NCI-H146 treated with DMSO at 0.1 percent for 48 hours (cell line): Measurements from ENCODE around the gene AAK1.

Experiments
- DNase-seq: peaks from one replicate; lab custom pipeline; 2025; ENCODE audit not compliant: unreplicated experiment; lab: John Stamatoyannopoulos, UW

The AAK1 gene

DNA sequence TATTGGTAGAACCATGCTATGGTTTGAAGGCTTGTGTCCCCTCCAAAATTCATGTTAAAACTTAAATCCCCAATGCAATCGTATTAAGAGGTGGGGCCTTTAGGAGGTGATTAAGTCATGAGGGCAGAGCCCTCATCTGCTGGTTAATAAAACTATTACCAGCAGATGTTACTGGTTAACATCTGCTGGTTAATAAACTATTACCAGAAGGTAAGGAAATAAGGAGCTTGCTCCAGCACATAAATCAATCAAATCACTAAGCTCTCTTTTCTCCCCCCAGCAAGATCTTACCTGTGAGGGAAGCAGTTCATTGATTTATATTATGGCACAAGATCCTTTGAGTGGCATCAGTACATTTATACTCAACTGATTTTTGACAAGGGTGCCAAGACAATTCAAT is 96.9 kb downstream of the AAK1 start:
- DNase-seq, result no peak

DNA sequence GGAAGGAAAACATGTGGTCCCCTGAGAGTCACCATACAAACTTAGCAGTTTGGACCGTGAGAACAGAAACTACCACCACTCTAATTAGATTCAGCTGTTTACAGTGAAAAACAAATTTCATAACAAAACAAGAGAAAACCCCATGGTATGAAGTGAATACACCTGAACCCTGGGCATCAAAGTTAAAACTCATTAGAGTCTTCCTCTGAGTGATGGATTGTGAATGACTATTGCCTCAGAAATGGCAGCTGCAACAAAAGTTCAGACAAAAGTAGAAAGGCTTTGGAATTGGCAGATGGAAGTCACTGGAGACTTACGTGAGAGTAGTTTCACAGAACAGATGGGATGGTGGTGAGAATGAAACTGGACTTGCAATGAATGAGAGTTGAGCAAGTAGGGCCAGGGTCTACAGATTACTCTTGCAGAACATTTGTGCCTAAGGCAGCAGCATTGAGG is 98.0 kb downstream of the AAK1 start:
- no peak for DNase-seq

DNA sequence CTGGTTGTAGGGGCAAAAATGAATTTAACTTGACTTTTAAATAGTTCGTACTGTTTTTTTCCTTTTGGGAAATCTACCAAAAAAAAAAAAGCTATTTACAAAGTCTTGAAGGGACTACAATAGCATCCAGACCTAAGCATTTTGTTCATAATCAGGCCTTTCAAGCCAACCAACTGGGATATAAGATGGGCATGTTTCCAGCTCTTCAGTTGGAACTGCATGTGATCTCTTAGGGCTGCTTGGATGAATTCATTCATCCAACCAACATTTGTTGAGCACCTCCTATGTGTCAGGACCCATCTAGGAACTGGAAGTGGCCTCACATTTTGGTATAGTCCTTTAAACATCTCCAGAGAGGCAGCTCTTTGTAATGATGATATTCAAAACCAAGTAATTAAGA is 98.6 kb downstream of the AAK1 start:
- no peak for DNase-seq

DNA sequence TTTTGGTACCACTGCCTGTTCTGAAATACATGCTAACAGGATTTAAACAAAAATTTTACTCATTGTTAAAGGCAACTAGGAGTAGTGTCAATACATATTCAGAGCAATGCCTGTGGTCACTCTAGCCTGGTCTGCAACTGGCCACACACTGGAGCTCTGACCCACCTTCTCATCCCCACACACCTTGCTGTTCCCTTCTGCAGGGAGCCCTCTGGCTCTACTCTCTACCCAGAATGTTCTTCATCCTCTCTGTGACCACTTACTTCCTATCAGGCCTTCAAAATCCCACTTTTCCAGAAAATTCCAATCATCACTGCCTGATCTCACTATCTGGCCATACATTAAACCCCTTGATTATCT is 104.0 kb downstream of the AAK1 start:
- DNase-seq, result no peak

DNA sequence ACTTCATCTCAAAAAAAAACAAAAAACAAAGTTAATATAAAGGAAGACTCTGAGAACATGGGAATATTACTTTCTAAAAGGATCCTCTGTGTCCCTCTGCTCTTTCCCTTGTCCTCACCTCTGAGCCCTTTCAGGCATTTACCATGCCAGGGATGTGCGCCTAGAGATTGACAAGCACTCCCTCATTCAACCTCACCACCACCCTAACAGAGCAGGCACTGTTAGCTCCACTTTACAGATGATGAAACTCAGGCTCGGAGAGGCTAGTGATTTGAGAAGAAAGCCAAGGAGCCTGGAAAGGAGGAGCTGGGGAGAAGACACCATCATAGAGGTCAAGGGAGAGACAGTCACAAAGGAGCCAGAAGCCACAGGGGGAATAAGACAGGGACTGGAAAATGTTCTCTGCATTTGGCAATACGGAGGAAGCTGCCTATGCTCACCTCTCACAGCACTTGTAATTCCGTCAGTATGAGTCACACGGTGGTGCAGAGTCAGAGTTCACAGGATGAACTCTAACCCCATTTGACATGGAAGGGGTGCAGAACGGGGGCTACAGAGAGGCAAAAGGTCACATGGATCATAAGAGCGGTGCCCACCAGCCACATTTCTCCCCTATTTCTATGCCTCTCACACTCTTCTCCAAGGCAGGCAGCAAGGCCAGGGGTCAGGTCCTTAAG is 104.5 kb downstream of the AAK1 start:
- no peak for DNase-seq

DNA sequence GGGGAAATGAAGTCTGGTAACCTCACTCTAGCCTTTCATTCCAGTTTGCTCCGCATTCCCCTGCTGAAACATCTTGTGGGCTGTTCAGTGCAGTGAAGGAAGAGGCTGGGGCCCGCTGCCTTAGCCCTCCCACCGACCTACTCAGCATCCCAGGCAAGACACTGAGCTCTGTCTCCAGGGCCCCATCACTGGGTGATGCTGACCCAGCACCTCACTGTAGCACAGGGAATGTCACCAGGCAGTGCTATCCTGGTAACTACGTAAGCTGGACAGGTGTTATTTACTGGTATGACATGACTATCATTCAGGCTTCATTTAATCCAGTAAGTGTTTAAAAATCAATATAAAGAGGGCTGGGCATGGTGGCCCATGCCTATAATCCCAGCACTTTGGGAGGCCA is 105.3 kb downstream of the AAK1 start:
- no peak for DNase-seq

DNA sequence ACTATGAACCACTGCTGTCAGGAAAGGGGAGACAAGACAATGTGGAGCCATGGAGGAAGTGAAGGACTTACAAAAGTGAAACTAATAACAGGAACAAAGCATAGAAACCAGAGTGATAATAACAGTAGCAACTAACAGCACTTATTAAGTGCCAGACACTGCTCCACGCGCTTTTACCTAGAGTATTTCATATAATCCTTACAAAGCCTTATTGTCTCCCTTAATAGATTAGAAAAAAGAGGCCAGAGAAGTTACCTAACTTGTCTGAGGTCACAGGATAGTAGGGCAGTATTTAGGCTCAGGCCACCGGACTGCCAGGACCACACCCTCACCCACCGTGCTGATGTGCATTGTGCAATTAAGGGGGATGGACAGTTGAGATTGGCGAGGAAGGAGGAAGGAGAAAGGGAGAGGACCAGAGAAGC is 107.7 kb downstream of the AAK1 start:
- no peak for DNase-seq

DNA sequence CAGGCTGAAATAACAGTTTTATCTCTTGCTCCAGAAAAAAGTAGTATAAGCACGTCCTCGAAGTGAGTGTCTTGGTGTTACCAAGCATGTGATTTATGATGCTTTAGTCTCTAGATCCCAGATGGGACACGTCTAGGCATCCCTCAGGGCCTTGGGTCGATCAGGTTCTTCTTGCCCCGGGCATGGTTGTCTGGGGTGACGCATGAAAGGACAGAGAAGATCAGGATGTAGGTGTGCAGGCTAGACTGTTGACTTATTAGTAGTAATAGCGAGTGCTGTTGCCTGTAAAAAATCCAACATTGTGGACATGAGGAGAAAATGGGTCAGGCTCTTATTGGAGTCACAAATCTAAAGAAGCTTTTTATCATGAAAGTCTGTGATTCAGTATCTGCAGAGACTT is 112.4 kb downstream of the AAK1 start:
- no peak for DNase-seq

DNA sequence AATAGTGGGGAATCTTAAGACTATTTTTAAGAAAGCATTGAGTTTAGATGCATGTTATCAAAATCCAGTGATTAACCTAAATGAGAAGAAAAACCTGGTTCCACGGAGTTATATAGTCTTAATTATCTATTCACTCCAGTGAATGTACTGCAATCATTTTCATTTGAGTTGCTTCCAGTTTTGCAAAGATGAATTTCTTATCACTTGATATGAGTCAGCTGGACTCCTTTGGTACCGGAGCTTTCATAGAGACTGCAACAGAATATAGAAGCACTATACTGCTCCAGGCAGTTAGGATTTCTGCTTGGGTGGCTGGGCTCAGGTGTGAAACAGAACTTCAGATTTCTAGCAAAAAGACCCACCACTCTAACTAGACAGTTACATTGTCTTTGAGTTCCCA is 114.1 kb downstream of the AAK1 start:
- DNase-seq, result no peak

DNA sequence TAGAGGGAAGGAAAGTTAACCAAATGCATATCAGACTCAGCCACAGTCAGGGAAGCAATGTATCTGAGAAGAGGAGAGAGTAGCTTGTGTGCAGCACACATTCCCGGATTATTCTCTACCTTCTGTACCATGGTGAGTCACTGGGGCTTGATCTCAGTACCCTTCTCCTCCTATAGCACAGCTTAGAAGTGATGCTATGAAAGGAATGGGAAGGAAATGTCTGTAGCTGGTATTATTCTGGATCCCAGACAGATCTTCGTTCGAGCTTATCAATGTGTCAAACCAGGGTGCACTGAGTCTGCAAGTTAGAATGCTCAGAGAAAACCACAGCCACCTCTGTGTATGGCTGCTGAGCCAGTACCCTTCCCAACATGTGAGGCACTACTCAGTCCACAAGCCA is 118.3 kb downstream of the AAK1 start:
- DNase-seq, result no peak

DNA sequence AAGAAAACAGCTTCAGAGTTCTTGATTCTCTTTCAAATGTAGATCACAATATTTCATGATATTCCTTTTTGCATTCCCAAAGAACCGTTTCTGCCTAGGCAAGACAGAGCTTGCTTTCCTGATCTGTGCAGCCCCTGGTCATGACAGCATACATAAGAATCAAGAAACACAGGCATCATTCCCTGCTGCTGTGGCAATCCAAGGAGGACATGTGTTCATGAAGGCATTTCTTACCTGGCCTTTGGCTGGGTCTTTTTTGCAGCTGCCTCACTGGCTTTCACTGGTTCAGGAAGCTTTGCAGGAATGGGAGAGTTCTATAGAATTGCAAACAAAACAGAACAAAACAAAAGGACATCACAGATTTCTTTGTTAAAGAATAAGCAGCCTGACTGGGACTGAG is 118.7 kb downstream of the AAK1 start:
- no peak for DNase-seq

DNA sequence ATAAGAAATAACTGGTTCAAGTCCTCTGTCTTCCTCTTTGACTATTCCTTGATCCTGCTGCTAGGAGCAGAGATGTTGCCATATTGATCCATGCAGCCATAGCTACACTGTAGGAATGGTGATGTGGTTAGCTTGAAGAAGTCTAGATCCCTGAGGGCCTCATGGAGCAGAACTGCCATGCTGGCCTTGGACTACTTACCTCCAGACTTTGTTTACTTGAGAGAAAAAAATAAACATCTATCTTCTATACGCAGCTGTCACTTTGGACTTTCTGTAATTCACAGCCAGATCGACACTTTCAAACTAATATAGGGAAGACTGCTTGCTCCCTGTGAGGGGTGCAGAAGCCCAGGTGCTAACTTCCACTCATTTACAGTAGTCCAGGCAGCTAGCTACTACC is 121.8 kb downstream of the AAK1 start:
- no peak for DNase-seq

DNA sequence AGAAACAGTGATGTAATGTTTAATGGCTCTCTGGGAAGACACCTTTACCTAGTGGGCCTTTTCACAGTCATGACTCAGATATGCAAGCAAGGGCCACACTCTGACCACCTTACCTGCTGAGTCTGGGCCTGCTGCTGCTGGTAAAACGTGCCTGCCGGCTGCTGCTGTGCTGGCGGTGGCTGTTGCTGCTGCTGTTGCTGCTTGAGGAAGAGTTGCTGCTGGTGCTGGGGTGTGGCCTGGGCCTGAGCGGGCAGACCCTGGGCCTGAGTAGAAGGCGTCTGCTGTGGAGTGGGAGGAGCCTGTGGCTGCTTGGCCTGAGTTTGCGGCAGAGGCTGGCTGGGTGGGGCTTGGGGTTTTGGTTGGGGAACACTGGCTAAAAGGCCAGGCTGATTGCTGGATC is 124.7 kb downstream of the AAK1 start:
- DNase-seq, result no peak

DNA sequence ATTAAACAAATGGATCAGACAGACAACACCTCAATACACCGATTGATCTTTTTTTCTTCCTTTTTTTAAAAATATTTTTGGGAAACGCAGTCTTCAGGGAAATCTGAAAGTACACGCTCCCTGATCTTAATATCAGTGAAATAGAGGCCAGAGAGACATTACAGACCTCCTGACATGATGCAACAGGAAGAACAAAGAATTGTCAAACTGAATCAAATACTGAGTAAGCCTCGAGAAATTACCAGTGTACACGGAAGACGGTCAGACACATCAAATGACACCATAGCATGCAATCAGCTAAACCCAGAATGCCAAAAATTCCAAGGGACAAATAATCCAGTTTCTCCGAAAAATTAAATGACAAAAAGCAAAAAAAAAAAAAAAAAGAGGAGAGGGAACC is 126.1 kb downstream of the AAK1 start:
- DNase-seq, result no peak

DNA sequence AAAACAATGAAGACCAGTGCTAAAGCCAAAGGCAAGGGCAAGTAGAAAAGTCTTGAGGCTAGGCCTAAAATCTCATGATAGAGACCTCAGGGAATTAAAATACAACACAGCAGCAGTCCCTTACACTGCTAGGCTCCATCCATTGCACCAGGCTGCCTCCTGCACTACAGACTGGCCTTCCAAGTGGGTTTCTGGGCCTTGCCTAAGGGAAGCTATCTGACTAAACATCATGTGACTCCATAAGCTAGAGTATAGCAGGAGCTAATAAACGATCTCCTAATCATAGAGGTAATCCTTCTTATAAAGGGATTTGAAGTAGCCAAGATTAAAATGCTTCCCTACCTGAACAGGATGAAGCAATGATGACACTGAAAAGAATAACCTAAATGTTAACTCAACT is 128.7 kb downstream of the AAK1 start:
- no peak for DNase-seq

DNA sequence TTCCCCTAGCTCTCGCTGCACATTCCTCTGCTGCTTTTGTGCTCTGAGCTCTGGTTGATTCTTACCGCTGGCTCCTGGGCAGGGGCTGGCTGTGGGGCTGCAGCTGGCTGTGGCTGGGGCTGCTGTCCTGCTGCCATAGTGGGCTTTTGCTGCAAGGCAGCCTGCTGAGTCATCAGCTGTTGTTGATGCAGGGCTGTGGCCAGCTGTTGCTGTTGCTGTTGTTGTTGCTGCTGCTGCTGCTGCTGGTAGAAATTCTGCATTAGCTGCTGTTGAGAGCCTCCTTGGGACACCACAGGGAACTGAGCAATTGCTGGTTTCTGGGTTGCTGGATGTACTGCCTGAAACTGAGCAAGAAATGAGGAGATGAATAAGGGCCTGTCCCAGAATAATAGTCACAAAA is 129.1 kb downstream of the AAK1 start:
- DNase-seq, result no peak

DNA sequence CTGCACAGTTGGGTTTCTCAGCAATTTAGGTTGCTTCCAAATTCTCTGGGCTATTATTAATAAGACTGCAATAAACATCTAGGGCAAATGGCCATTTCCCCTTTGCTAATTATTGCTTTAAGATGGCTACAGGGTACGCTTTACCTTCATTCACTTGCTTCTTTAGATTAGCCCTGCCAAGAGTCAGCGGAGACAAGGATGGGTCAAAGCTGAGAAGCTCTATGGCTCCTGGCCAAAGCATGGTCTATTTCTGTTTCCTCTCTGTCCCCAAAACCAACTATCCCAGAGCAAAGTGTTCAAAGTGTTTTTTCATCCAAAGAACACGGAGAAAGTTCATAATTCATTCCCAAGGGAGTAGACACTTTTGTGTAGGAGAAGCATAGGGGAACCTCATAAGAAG is 131.1 kb downstream of the AAK1 start:
- no peak for DNase-seq

DNA sequence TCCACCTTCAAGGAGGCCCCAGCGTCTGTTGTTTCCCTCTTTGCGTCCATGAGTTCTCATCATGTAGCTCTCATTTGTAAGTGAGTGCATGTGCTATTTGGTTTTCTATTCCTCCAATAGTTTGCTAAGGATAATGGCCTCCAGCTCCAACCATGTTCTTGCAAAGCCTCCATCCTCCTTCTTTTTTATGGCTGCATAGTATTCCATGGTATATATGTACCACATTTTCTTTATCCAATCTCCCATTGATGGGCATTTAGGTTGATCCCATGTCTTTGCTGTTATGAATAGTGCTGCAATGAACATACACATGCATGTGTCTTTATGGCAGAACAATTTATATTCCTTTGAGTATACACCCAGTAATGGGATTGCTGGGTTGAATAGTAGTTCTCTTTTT is 133.3 kb downstream of the AAK1 start:
- no peak for DNase-seq

DNA sequence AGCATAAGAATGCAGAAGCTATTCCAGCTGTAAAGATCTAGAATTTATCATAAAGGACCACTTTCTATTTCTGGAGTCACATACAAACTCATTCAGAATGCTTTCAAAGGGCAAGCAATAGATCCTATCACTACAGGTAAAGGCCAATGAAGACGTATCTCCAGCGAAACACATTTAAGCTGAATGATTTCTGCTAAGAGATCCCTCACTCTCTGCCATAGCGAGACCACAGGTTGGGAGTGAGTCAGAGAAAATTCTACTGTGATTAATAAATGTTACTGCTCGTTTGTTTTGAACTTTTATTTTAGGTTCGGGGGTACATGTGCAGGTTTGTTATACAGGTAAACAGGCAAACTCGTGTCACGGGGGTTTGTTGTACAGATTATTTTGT is 133.8 kb downstream of the AAK1 start:
- DNase-seq, result no peak

DNA sequence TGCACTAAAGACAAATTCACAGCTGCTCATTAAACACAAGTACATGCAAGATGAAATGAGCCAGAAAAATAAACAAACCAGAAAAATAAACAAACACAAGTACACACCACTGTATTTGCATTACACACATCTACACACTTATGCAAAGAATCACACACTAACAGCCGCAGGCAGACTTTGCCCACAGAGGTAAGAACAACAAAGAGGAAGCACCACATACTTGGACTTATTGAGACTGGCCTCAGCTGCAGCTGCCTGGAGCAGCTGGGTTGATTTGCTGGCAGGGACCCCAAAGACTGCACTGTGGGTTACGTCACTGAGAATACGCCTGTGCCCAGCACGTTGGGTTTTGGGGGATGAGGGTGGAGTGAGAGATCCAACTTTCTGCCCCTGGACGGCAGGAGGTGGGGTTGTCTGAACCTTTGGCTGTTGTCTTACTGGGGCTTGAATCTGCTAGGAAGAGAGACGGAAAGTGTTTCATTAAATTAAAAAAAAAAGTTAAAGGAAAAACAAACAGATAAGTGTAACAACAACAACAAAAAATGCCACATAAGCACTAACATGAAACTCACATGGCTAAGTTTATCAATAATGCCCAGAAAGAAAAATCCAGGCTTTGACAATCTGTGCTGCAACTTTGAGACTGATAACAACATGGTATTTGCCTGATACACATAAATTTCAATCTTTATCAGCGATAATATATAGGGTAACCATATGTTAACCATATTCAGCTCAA is 134.4 kb downstream of the AAK1 start:
- DNase-seq, result no peak

DNA sequence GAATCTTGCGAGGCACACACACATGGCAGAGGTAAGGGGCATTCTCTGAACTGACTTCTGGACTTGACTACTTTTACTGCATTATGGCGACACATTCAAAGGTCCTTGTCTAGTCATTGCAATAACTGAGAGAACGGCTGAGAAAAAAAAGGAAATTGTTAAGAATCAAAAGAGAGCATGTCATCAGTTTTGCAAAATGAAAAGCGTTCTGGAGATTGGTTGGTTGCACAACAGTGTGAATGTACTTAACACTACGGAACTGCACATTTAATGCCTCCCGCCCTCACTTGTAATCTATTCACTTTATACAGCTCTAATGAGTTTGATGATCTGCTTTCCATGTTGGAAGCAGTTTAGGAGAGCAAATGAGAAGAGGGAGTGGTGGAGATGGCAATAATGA is 137.8 kb downstream of the AAK1 start:
- DNase-seq, result no peak

DNA sequence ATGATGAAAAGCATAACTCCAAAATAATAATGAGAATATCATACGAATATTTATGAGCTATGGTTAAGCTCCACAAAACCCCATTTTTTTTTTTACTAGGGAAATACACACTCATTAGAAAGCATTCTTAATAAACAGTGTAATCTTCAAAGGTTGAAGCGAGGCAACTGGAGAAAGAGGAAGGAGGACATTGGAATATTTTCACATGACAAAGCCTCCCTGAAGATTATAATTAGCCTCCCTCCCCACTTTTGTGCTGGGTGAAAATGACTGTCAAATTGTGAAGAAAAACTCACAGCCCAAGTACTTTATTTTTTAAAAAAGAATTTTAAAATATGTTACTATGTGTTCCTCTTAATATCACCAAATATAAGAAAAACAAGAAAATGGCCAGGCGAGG is 142.2 kb downstream of the AAK1 start:
- no peak for DNase-seq

DNA sequence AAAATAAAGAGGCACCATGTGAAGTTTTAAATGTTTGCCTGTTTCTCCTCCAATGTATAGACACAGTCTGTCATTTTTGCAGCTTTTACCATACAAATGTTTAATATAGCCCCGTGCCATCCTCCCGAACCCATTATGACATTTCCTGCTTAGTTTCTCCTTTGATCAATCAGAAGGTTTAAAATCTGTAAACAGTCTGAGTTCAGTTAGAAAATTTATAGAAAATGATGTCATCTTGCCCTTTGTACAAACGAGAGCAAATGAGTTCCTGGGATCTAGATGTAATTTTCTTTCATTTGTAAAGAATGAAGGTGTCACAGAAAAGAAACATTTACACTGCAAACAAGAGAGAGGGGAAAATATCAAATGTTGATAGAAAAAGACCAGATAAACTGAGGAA is 143.6 kb downstream of the AAK1 start:
- DNase-seq, result peak; percentile 76
